H1 (cell line): Measurements from ENCODE around the gene COX14. TPM values are rescaled to one million over a fixed set of nuclear protein-coding genes. Genes with fewer than 3 reads are reported as not detected.
"Not testable (repeated sequence)": the region's sequence is repeated elsewhere in the genome, so short reads cannot be mapped to it uniquely, and the experiment has no call there.

Experiments used
- CTCF ChIA-PET: fragments of 300-600 bp; sonication (Branson Sonifier 250); formaldehyde crosslinking; loops from one replicate; lab custom pipeline; 2021; ENCODE audit not compliant: partially characterized antibody; lab: Charles Lee
- POLR2A ChIA-PET: fragments of 300-600 bp; sonication (Branson Sonifier 250); formaldehyde crosslinking; loops from one replicate; lab custom pipeline; 2021; ENCODE audit warnings: inconsistent platforms; ENCODE audit not compliant: partially characterized antibody; lab: Charles Lee
- DNase-seq, 2 experiments: peaks; one replicate each; pipeline versions ENCODE4 v3.0.0 to v3.0.0-alpha.2; 2010 to 2022; ENCODE audit warnings: low spot score in 2 of 2, low read depth in 1 of 2, mixed read lengths in 1 of 2
- FAIRE-seq: peaks from 2 replicates; lab custom pipeline; 2011; peaks lifted over from hg19 to GRCh38; lab: Jason Lieb, UNC
- H2AFZ ChIP-seq: 2 replicates; pipeline ENCODE4 v1.8.1; 2012; ENCODE audit warnings: low read length, inconsistent platforms
- H2AK5ac ChIP-seq: 2 replicates; pipeline ENCODE4 v1.6.1; 2013; ENCODE audit warnings: low read depth, low read length
- H2BK120ac ChIP-seq: replicated peaks from 2 replicates; pipeline ENCODE3; 2013; ENCODE audit warnings: low read depth, low read length, inconsistent platforms
- H2BK12ac ChIP-seq: 2 replicates; pipeline ENCODE4 v1.6.1; 2013; ENCODE audit warnings: low read depth, low read length
- H2BK15ac ChIP-seq: 2 replicates; pipeline ENCODE4 v1.6.1; 2013; ENCODE audit warnings: low read length
- H2BK20ac ChIP-seq: 2 replicates; pipeline ENCODE4 v1.6.1; 2013; ENCODE audit warnings: low read length
- H2BK5ac ChIP-seq: 2 replicates; pipeline ENCODE4 v1.6.1; 2013; ENCODE audit warnings: low read depth, low read length
- H3K14ac ChIP-seq: 2 replicates; pipeline ENCODE4 v1.6.1; 2013; ENCODE audit warnings: inconsistent platforms; ENCODE audit not compliant: insufficient read length
- H3K18ac ChIP-seq: 2 replicates; pipeline ENCODE4 v1.6.1; 2013; ENCODE audit warnings: low read length; ENCODE audit errors: extremely low read depth
- H3K23ac ChIP-seq: 2 replicates; pipeline ENCODE4 v1.6.1; 2013; ENCODE audit warnings: inconsistent platforms; ENCODE audit not compliant: insufficient read length
- H3K23me2 ChIP-seq: 2 replicates; pipeline ENCODE4 v1.6.1; 2013; ENCODE audit warnings: low read depth, low read length
- H3K27ac ChIP-seq: 2 replicates; pipeline ENCODE4 v1.6.1; 2011; ENCODE audit warnings: low read depth, low read length, inconsistent platforms
- H3K27me3 ChIP-seq, 4 experiments: replicated peaks in 1 of 4; 1 replicate in 1 of 4; 2 replicates in 3 of 4; pipeline versions ENCODE4 v1.6.1 to v1.8.1; 2011 to 2013; ENCODE audit warnings: low read length in 3 of 4, mild to moderate bottlenecking in 3 of 4, inconsistent platforms in 2 of 4, mixed read lengths in 2 of 4, moderate library complexity in 1 of 4; ENCODE audit not compliant: control insufficient read depth in 3 of 4, insufficient read depth in 3 of 4; ENCODE audit errors: extremely low read depth in 1 of 4
- H3K36me3 ChIP-seq, 4 experiments: 2 replicates each; pipeline versions ENCODE4 v1.6.1 to v1.8.1; 2011 to 2013; ENCODE audit warnings: mild to moderate bottlenecking in 4 of 4, low read length in 3 of 4, moderate library complexity in 2 of 4, control low read depth in 1 of 4, inconsistent platforms in 1 of 4; ENCODE audit not compliant: insufficient read depth in 4 of 4, control insufficient read depth in 2 of 4
- H3K4ac ChIP-seq: replicated peaks from 2 replicates; pipeline ENCODE3; 2013; ENCODE audit warnings: low read length, low read depth, mixed read lengths, inconsistent platforms; ENCODE audit not compliant: insufficient read length
- H3K4me1 ChIP-seq, 4 experiments: replicated peaks in 1 of 4; 1 replicate in 1 of 4; 2 replicates in 3 of 4; pipeline versions ENCODE4 v1.6.1 to v1.8.1; 2011 to 2013; ENCODE audit warnings: low read length in 3 of 4, inconsistent platforms in 2 of 4, mixed read lengths in 1 of 4; ENCODE audit not compliant: insufficient read depth in 4 of 4, control insufficient read depth in 3 of 4
- H3K4me2 ChIP-seq, 2 experiments: 2 replicates each; pipeline versions ENCODE4 v1.6.1 to v1.8.1; 2011 to 2013; ENCODE audit warnings: low read depth in 2 of 2, low read length in 2 of 2, control low read depth in 1 of 2, inconsistent platforms in 1 of 2, mild to moderate bottlenecking in 1 of 2; ENCODE audit not compliant: insufficient read depth in 1 of 2
- H3K4me3 ChIP-seq, 4 experiments: fragments of 200-600, 300-600 bp in 1 of 4; sonication (generic), shearing (Covaris generic), sonication (Bioruptor Twin) in 1 of 4; 2 replicates each; pipeline versions ENCODE4 v1.5.1 to v1.8.1; 2011 to 2016; ENCODE audit warnings: low read length in 4 of 4, low read depth in 3 of 4, control low read depth in 2 of 4, inconsistent platforms in 2 of 4, mild to moderate bottlenecking in 2 of 4, mixed read lengths in 1 of 4, moderate library complexity in 1 of 4; ENCODE audit not compliant: insufficient read depth in 2 of 4; ENCODE audit errors: extremely low read depth in 1 of 4
- H3K56ac ChIP-seq: replicated peaks from 2 replicates; pipeline ENCODE3; 2013; ENCODE audit warnings: low read depth, mild to moderate bottlenecking, mixed read lengths, low read length, inconsistent platforms; ENCODE audit not compliant: insufficient read length
- H3K79me1 ChIP-seq: 2 replicates; pipeline ENCODE4 v1.6.1; 2013; ENCODE audit warnings: low read depth, low read length, control low read depth
- H3K79me2 ChIP-seq, 2 experiments: 2 replicates each; pipeline versions ENCODE4 v1.6.1 to v1.8.1; 2012 to 2013; ENCODE audit warnings: low read length in 2 of 2, mild to moderate bottlenecking in 2 of 2, inconsistent platforms in 1 of 2; ENCODE audit not compliant: insufficient read depth in 2 of 2, control insufficient read depth in 1 of 2
- H3K9ac ChIP-seq, 4 experiments: replicated peaks in 1 of 4; 1 replicate in 1 of 4; 2 replicates in 3 of 4; pipeline versions ENCODE4 v1.6.1 to v1.8.1; 2011 to 2013; ENCODE audit warnings: low read depth in 3 of 4, low read length in 3 of 4, control low read depth in 2 of 4, mild to moderate bottlenecking in 2 of 4, moderate library complexity in 2 of 4, inconsistent platforms in 1 of 4; ENCODE audit errors: extremely low read depth in 1 of 4
- H3K9me3 ChIP-seq, 2 experiments: 2 replicates each; pipeline versions ENCODE4 v1.6.1 to v1.8.1; 2012 to 2013; ENCODE audit warnings: mild to moderate bottlenecking in 2 of 2, moderate library complexity in 2 of 2, control low read depth in 1 of 2, inconsistent platforms in 1 of 2, low read depth in 1 of 2, low read length in 1 of 2, mixed read lengths in 1 of 2; ENCODE audit not compliant: insufficient read depth in 2 of 2
- H4K20me1 ChIP-seq, 2 experiments: replicated peaks in 1 of 2; 2 replicates each; pipeline versions ENCODE3 to v1.8.1; 2011 to 2013; ENCODE audit warnings: inconsistent platforms in 2 of 2, low read length in 2 of 2, mild to moderate bottlenecking in 1 of 2; ENCODE audit not compliant: insufficient read depth in 2 of 2, control insufficient read depth in 1 of 2
- H4K5ac ChIP-seq: 2 replicates; pipeline ENCODE4 v1.6.1; 2013; ENCODE audit warnings: low read length, low read depth, mixed read lengths, inconsistent platforms; ENCODE audit not compliant: insufficient read length
- H4K8ac ChIP-seq: 2 replicates; pipeline ENCODE4 v1.8.0; 2013; ENCODE audit warnings: mild to moderate bottlenecking, moderate library complexity, low read length, inconsistent platforms; ENCODE audit not compliant: insufficient read depth; ENCODE audit errors: extremely low read depth
- H4K91ac ChIP-seq: replicated peaks from 2 replicates; pipeline ENCODE3; 2013; ENCODE audit warnings: low read length, mixed read lengths, inconsistent platforms; ENCODE audit not compliant: insufficient read length
- WGBS, 2 experiments: shearing (Covaris generic) in 1 of 2; methylation state at CpG; one replicate each; pipeline versions ENCODE4 v1.1.6 to v1.1.7; 2013 to 2015; ENCODE audit warnings: low lambda C conversion rate in 2 of 2, mixed read lengths in 2 of 2, inconsistent platforms in 1 of 2, low coverage in 1 of 2, missing lambda C conversion rate in 1 of 2; ENCODE audit not compliant: insufficient replicate concordance in 2 of 2, insufficient coverage in 1 of 2, insufficient read length in 1 of 2; ENCODE audit errors: extremely low coverage in 1 of 2, missing lambda C conversion rate in 1 of 2; 5-methylcytosine and 5-hydroxymethylcytosine counted together
- polyA plus RNA-seq, 7 experiments: library from polyadenylated mRNA; depleted of rRNA in 3 of 7; stranded (reverse) in 5 of 7; unstranded in 2 of 7; fragments of >200 nt in 5 of 7; fragments of 200-250 nt in 2 of 7; gene quantifications; 1 replicate in 5 of 7; 2 replicates in 1 of 7; 4 replicates in 1 of 7; pipeline versions ENCODE4 v1.2.1 to v1.2.3, GENCODE V29; 2011 to 2013; ENCODE audit warnings: missing spikeins in 2 of 7, mixed read lengths in 2 of 7
- total RNA-seq: library from RNA; stranded (reverse); fragmentation: NEBNext Ultra II Directional; extraction: Animal tissue kit (Norgen Biotek cat#: 25700); gene quantifications from 2 replicates; pipeline ENCODE4 v1.2.1, GENCODE V29; 2021

Gene COX14
- total and polyA plus RNA-seq, 2 of the 8 experiments (the other 6 are each of a cell fraction or from before 2014, with no cell fraction given): 40.1 to 102 TPM

- not testable (repeated sequence) for H2BK120ac ChIP-seq, H3K18ac ChIP-seq, H3K4me3 ChIP-seq, H2AFZ ChIP-seq, H3K14ac ChIP-seq, H4K20me1 ChIP-seq, H3K9ac ChIP-seq, DNase-seq, H3K79me1 ChIP-seq, H2BK20ac ChIP-seq, H2BK15ac ChIP-seq, H3K4me1 ChIP-seq, H3K27me3 ChIP-seq, H3K23me2 ChIP-seq, H3K36me3 ChIP-seq, H3K23ac ChIP-seq, H3K4ac ChIP-seq, FAIRE-seq, H2BK5ac ChIP-seq, H4K91ac ChIP-seq, H3K27ac ChIP-seq, H2AK5ac ChIP-seq, H3K9me3 ChIP-seq, H2BK12ac ChIP-seq, H3K4me2 ChIP-seq, H4K5ac ChIP-seq, H3K56ac ChIP-seq, H4K8ac ChIP-seq
- CTCF ChIA-PET: interaction anchor here (0.6 to 4.8 kb wide), 10 partner anchors 10 to 281 kb away, joined by 3 to 28 read pairs (median 3); partner anchors contain the start of gene CERS5
- 95% methylated on average over 6 of the region's 6 CpGs; no CpG with 5 or more reads in 1 of the 2 experiments for WGBS, 2 experiments
- H3K79me2 ChIP-seq: peaks cover 0 to 34% of the 10 kb centered on the region in 2 experiments; a peak in 2 of 4 replicates
- POLR2A ChIA-PET: interaction anchor here (1.5 to 2.5 kb wide), 2 partner anchors 9 to 20 kb away, joined by 4 to 11 read pairs; partner anchors contain the start of gene CERS5
Observed at GRCh38 chr12:50148011-50148410, 36.0 kb downstream of the COX14 start.
